ENCODE results near the gene SLC35E1.
"Not testable (repeated sequence)": the region's sequence is repeated elsewhere in the genome, so short reads cannot be mapped to it uniquely, and the experiment has no call there.

Gene SLC35E1

DNA sequence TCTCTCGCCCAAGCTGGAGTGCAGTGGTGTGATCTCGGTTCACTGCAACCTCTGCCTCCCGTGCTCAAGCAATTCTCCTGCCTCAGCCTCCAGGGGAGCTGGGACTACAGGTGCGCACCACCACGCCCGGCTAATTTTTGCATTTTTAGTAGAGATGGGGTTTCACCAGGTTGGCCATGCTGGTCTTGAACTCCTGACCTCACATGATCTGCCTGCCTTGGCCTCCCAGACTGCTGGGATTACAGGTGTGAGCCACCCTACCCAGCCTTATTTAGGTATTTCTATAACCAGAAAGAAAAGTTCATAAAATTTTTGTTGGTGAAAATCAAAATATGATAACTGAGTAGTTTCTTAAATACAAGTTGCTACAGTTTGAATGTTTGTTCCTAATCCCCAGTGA, 28.5 kb downstream of the SLC35E1 start:
- not testable (repeated sequence) for DNase-seq (ENCODE audit: low read depth)

- no peak for DNase-seq (ENCODE audit: low read depth)
Measured at GRCh38 chr19:16542910-16543472, 29.2 kb downstream of the SLC35E1 start.

DNA sequence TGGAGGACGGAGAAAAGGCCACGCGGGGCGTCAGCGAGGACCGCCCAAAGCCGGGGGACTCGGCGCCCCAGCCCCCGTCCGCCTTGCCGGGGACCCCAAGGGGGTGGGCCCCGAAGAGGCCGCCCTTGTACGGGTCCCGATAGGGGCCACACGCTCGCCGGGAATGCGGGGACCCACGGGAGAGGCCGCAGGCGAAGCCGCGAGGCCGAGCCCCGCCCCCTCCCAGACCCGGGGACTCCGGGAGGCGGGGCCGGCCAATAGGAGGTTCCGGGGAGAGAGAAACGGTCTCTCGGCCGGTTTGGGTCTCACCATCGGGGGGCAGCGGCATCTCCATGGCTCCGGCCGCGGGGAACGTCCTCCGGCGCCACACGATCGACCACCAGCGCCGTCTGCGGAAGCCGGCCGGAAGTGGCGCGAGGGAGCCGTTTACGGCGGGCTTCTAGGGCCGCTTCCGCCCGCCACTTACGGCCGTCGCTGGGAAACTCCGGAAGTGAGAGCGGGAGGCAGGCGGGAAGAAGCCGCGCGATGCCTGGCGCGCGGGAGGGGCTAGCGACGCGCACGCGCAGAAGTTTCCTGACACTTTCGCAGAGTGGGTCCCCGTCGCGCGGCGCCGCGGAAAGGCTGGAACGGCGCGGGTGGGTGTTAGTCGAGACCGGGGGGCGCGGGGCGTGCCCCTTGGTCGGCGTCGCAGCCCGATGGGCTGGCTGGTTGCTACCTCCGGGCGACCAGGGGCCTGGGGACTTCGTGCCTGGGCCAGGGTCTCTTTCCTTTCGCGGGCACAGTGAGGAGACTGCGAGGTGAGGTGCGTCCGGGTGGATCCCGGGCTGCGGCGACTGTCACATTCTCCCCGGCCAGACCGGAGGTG, 29.9 kb downstream of the SLC35E1 start, which contains the start of gene CHERP:
TSS of gene CHERP (minus strand) at position 393 of the 865 bp plus-strand sequence. CDS start at position 334, 59 bp downstream.
- peak; percentile 88 for DNase-seq (ENCODE audit: low read depth)

- DNase-seq (ENCODE audit: low read depth), result peak; percentile 22
Measured at GRCh38 chr19:16541526-16542044, 30.6 kb downstream of the SLC35E1 start.

GRCh38 chr19:16540948-16541347, 31.3 kb downstream of the SLC35E1 start:
- no peak for DNase-seq (ENCODE audit: low read depth)

- DNase-seq (ENCODE audit: low read depth), result no peak
Measured at GRCh38 chr19:16537111-16537510, 35.1 kb downstream of the SLC35E1 start.

- DNase-seq (ENCODE audit: low read depth), result no peak
Measured at GRCh38 chr19:16536130-16536529, 36.1 kb downstream of the SLC35E1 start.

DNA sequence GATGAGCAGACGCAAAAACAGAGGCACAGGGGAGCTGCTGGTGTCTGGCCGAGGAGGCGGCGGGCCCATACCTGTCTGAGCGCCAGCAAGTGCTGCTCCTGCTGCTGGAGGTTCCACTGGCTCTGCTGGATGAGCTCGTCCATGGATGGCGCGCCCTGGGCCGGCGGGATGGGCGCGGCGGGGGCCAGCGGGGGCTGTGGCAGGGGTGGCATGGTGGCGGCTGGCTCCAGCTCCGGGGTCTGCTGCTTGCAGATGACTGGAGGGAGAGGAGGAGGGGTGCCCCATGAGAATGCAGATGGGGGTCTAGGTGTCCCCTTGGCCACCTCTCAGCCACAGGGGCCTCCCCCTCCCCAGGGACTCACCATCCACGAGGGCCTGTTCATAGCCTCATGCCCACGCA, 36.8 kb downstream of the SLC35E1 start:
- DNase-seq (ENCODE audit: low read depth), result no peak

GRCh38 chr19:16532440-16533234, 39.6 kb downstream of the SLC35E1 start:
- no peak for DNase-seq (ENCODE audit: low read depth)

GRCh38 chr19:16531380-16531669, 40.9 kb downstream of the SLC35E1 start:
- no peak for DNase-seq (ENCODE audit: low read depth)

GRCh38 chr19:16530540-16531379, 41.5 kb downstream of the SLC35E1 start:
- no peak for DNase-seq (ENCODE audit: low read depth)

GRCh38 chr19:16529466-16530144, 42.6 kb downstream of the SLC35E1 start:
- no peak for DNase-seq (ENCODE audit: low read depth)

- DNase-seq (ENCODE audit: low read depth), result peak; percentile 12
Measured at GRCh38 chr19:16527971-16528521, 44.2 kb downstream of the SLC35E1 start.

- DNase-seq (ENCODE audit: low read depth), result no peak
Measured at GRCh38 chr19:16527334-16527935, 44.8 kb downstream of the SLC35E1 start.

GRCh38 chr19:16525751-16526481, 46.3 kb downstream of the SLC35E1 start:
- no peak for DNase-seq (ENCODE audit: low read depth)

DNA sequence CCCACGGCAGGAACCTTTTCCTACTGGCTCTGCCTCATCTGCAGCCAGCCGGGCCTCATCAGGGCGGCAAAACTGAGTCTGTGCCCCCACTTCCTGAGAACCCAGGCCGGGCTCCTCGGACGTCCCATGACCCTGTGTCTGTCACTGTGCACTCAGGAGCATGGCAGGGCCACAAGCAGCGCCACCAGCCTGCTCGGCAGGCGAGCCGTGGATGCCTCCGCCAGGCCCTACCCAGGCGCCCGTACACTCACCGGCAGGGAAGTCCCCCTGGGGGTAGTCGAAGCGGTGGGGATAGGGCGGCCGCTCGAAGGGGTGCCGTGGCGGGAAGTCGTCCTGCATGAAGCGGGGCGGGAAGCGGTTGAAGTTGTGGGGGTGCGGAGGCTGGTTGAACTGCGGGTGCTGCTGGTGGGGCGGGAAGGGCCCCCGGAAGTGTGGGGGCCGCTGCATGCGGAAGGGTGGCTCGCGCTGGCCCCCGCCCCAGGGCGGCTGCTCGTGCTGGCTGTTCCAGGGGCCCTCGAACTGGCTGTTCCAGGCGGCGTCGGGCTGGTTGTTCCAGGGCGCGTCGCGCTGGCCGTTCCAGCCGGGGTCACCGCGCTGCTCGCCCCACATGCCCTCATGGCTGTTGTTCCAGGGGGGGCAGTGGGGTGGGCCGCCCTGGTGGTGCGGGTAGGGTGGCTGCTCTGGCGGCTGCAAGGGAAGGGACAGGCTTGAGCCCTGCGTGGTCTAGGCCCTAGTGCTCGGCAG, 47.1 kb downstream of the SLC35E1 start:
- no peak for DNase-seq (ENCODE audit: low read depth)

DNA sequence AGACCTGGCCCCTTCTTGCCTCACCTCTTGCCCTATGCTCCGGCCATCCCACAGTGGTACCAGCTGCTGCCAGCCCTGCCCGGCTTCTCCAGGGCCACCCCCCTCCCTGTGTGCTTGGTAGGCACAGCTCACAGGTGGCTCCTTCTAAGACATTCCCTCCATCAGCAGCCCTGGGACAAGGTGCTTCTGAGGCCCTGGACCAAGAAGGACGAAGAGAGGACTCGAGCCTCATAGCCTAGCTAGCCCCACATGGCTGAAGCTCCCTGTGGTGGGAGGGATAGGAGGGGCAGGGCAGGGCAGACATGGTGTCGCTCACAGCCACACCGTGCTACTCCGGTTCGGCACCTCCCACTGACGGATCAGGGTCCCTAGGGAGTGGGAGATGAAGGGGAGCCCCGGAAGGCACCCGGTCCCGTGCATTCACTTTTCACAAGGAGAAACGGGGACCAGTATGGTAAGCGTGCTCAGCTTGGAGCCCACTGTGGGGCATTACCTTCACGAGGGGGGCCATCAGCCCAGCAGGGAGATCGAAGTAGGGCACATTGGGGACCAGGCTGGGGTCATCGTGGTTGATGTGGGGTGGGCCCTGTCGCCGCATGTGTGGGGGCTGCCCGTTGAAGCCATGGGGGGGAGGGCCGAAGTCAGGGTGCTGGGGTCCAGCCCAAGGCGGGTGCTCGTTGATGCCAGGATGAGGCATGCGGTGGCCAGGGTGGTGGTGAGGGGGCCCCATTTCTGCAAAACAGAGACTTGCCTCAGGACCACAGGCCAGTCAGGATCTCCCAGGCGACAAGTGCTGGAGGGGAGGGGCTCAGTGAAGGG, 49.4 kb downstream of the SLC35E1 start:
- DNase-seq (ENCODE audit: low read depth), result no peak

DNA sequence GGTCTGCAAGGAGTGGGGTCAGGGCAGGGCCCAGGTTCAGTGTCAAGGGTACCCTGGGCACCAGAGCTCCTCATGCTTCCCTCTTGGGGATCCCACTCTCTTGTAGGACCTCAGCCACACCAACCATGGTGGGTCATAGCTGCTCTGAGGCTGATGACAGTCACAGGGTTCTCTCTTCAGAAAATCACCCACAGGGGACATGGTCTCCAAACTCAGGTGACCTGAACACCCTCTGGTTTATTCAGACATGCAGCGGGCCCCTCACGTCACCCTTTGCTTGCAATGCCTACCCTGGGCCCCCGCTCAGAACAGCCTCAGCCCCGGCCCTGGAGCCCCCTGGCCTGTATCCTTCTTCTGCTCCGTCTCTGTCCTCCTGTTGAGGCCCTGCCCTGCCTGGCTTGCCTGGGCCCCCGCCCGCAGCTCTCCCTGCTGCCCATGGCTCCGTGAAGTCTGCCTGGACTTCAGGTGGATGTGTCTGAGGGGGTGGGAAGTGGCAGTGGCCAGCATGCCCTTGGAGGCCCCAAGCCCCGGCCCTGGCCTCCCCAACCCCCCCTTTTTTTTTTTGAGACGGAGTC, 50.4 kb downstream of the SLC35E1 start:
- no peak for DNase-seq (ENCODE audit: low read depth)

Data from amniotic epithelial cell (primary cell).